ENCODE measurements around the gene KLHL22. TPM values are rescaled to one million over a fixed set of nuclear protein-coding genes. Genes with fewer than 3 reads are reported as not detected.

KLHL22 gene
- total RNA-seq, 1 donor from 2014 or later, result 21.9 TPM

GRCh38 chr22:20469110-20469868 lies 26.3 kb downstream of the KLHL22 start:
- intact Hi-C loops (cut with micrococcal nuclease), result no loop called here
- H3K4me1 Mint-ChIP-seq (ENCODE audit: low read depth), result peaks cover 17% of the 10 kb centered on the region
- DNase-seq (ENCODE audit: low spot score), result no peak
- peaks cover 13% of the 10 kb centered on the region for H3K36me3 Mint-ChIP-seq (ENCODE audit: low read depth)
- no peaks in the 10 kb centered on the region for H3K9me3 Mint-ChIP-seq
- peak overlapping the region; percentile 41 for H3K27ac Mint-ChIP-seq
- no peak overlapping the region for H3K4me3 Mint-ChIP-seq
- no peaks in the 10 kb centered on the region for H3K27me3 Mint-ChIP-seq (ENCODE audit: insufficient read depth)

DNA sequence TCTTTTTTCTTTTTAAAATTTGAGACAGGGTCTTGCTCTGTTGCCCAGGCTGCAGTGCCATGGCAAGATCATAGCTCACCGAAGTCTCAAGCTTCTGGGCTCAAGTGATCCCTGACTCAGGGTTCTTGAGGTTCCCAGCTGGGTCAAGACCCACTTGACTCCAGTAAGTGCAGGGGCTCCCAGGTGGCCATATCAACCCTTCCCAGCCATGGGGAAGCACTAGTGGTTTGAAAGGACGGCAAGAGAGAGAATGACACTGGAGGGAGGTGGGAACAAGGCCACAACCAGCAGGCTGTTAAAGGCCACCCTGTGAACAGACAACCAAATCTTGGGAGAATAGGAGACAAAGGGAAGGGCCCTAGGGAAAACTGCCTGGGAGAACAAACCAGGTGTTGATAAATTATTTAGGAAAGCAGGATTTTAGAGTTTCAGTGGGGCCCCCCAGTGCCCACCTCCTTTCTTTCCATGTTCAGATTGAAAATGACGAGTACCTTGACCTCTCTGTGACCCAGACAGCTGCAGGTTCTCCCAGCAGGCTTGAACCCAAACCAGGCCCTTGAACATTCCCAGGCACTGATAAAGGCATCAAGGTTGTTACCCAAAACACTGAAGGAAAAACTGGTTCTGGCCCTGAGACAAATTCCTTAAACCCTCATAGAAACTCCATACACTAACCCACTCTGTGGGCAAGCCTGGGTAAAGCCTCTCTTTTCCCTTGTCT lies 28.8 kb downstream of the KLHL22 start:
- DNase-seq (ENCODE audit: low spot score), result no peak
- Mint-ChIP-seq H3K4me3 (no peak overlapping the region), H3K27me3 (ENCODE audit: insufficient read depth) (no peaks in the 10 kb centered on the region), H3K27ac (no peak overlapping the region), H3K4me1 (ENCODE audit: low read depth) (peaks cover 37% of the 10 kb centered on the region), H3K36me3 (ENCODE audit: low read depth) (peaks cover 18% of the 10 kb centered on the region), H3K9me3 (no peaks in the 10 kb centered on the region)
- intact Hi-C loops (cut with micrococcal nuclease), result no loop called here

DNA sequence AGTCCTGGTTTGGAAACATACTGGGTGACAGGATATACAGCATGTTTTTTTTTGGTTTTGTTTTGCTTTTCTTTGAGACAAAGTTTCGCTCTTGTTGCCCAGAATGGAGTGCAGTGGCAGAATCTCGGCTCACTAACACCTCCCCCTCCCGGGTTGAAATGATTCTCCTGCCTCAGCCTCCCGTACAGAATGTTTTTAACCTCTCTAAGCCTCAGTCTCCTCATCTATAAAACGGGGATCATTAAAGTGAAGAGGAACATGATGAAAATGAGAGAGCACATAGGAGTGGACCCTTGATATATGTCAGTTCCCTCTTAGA lies 29.9 kb downstream of the KLHL22 start:
- DNase-seq (ENCODE audit: low spot score), result no peak
- intact Hi-C loops (cut with micrococcal nuclease), result no loop called here
- peaks cover 37% of the 10 kb centered on the region for H3K4me1 Mint-ChIP-seq (ENCODE audit: low read depth)
- H3K9me3 Mint-ChIP-seq, result no peaks in the 10 kb centered on the region
- H3K27me3 Mint-ChIP-seq (ENCODE audit: insufficient read depth), result no peaks in the 10 kb centered on the region
- H3K27ac Mint-ChIP-seq, result peak overlapping the region; percentile 31
- H3K4me3 Mint-ChIP-seq, result no peak overlapping the region
- peaks cover 16% of the 10 kb centered on the region for H3K36me3 Mint-ChIP-seq (ENCODE audit: low read depth)

DNA sequence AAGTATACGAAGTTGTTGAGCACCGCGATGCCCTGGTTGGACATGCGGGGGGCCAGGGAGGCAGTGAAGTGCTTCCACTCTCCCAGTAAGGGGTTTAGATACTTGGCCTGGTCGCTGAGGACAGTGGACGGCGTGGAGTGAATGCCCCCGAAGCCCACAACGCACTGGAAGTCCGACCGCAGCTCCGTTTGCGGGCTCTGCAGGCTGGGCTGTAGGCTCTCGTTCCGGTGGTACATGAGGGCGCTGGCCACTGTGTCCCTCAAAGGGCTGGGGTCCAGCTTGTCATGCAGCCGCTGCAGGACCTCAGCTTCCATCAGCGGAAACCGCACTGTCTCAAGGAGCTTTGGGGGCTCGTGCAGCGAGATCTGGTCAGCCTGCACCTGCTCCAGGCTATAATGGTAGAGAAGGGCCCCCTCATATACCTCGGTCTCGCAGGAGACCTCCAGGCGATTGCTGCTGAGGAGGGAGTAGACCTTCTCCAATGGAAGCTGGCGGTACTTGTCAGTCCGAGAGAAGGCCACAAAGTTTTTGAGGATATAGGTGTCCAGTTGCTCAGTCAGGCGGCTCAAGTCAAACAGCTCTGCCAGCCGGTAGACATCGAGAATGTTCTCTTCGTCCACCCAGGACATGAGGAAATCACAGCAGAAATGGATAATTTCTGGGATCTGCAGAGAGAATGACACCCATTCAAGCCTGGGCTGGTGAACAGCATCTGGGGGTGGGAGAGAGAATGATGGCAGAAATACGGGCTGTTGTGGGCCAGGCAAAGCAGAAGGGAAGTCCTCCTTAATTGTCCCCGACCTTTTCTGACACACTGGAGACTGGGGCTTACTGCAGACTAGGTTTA lies 30.5 kb downstream of the KLHL22 start:
- Mint-ChIP-seq H3K4me3 (peak overlapping the region; percentile 40), H3K36me3 (ENCODE audit: low read depth) (peaks cover 13% of the 10 kb centered on the region), H3K27ac (peak overlapping the region; percentile 92), H3K27me3 (ENCODE audit: insufficient read depth) (no peaks in the 10 kb centered on the region), H3K4me1 (ENCODE audit: low read depth) (peaks cover 37% of the 10 kb centered on the region), H3K9me3 (no peaks in the 10 kb centered on the region)
- DNase-seq (ENCODE audit: low spot score), result no peak
- intact Hi-C loops (cut with micrococcal nuclease), result loop anchor here (1.0 kb wide), 1 partner anchor 10 kb away; no protein-coding TSS in a partner anchor

GRCh38 chr22:20464096-20464614 lies 31.4 kb downstream of the KLHL22 start:
- Mint-ChIP-seq H3K9me3 (no peaks in the 10 kb centered on the region), H3K4me1 (ENCODE audit: low read depth) (peaks cover 37% of the 10 kb centered on the region), H3K27me3 (ENCODE audit: insufficient read depth) (no peaks in the 10 kb centered on the region), H3K4me3 (peak overlapping the region; percentile 62), H3K27ac (peak overlapping the region; percentile 92), H3K36me3 (ENCODE audit: low read depth) (peaks cover 13% of the 10 kb centered on the region)
- peak; percentile 64 for DNase-seq (ENCODE audit: low spot score)
- intact Hi-C loops (cut with micrococcal nuclease), result loop anchor here (1.0 kb wide), 1 partner anchor 11 kb away; no protein-coding TSS in a partner anchor

DNA sequence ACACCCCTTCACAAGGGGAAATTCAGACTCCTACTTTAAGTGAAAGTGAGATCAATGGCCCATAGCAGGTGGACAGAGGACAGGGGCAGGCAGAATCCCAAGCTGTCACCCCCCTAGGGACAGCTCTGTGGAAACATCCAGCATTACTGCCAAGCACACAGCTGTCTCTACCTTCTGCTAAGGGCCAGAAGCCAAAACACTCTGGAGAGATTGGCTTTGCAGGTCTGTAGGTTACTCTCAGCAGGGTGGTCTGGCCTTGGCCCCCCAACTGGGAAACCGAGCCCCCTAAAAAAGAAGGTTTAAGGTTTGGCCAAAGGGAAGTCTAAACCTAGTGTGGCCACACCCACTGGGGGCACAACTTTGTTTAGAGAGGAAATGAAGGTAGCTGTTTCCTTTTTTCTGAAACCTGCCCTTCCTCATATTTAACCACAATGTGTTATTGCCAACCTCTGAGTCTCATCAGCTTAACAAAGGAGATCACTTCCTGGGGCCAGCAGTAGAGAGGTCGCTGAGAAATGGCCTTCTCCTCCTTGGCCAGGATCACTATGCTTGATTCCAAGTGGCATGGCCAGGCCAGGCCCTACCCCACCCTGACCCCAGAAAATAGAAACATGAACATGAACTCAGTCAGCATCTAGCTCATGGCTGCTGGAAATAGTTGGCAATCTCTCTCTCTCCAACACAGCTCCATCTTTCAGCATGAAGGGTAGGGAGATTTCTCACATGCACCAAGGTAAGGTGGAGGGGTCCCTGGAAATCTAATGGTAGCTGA lies 32.1 kb downstream of the KLHL22 start:
- no peaks in the 10 kb centered on the region for H3K9me3 Mint-ChIP-seq
- peak overlapping the region; percentile 92 for H3K27ac Mint-ChIP-seq
- intact Hi-C loops (cut with micrococcal nuclease), result loop anchor here (1.0 kb wide), 1 partner anchor 12 kb away; no protein-coding TSS in a partner anchor
- H3K4me3 Mint-ChIP-seq, result peak overlapping the region; percentile 62
- H3K4me1 Mint-ChIP-seq (ENCODE audit: low read depth), result peaks cover 37% of the 10 kb centered on the region
- H3K36me3 Mint-ChIP-seq (ENCODE audit: low read depth), result peaks cover 10% of the 10 kb centered on the region
- peak; percentile 7 for DNase-seq (ENCODE audit: low spot score)
- no peaks in the 10 kb centered on the region for H3K27me3 Mint-ChIP-seq (ENCODE audit: insufficient read depth)

GRCh38 chr22:20459862-20460261 lies 35.7 kb downstream of the KLHL22 start:
- peaks cover 39% of the 10 kb centered on the region for H3K4me1 Mint-ChIP-seq (ENCODE audit: low read depth)
- no peak for DNase-seq (ENCODE audit: low spot score)
- H3K9me3 Mint-ChIP-seq, result no peaks in the 10 kb centered on the region
- intact Hi-C loops (cut with micrococcal nuclease), result no loop called here
- peaks cover 3% of the 10 kb centered on the region for H3K27me3 Mint-ChIP-seq (ENCODE audit: insufficient read depth)
- H3K4me3 Mint-ChIP-seq, result no peak overlapping the region
- no peak overlapping the region for H3K27ac Mint-ChIP-seq
- H3K36me3 Mint-ChIP-seq (ENCODE audit: low read depth), result peaks cover 20% of the 10 kb centered on the region

DNA sequence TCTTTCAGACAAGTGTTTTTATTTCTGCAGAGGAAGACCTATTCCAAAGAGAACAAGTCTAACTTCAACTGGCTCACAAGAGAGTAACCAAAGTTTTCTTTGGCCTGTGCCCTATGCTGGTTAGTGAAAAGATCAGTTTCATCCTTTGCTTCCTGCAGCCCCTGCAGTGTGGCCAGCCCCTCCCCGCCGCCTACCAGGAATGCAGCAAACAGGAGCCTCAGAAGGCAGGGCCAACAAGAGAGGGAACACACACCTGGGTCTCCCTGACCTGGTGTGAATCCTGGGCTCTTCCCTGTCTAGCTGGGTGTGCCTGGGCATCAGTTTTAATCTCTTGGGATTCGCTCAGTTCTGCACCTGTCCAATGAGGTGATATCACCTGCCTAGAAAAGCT lies 36.4 kb downstream of the KLHL22 start:
- Mint-ChIP-seq H3K27me3 (ENCODE audit: insufficient read depth) (peaks cover 3% of the 10 kb centered on the region), H3K4me3 (no peak overlapping the region), H3K36me3 (ENCODE audit: low read depth) (peaks cover 15% of the 10 kb centered on the region), H3K4me1 (ENCODE audit: low read depth) (peaks cover 32% of the 10 kb centered on the region), H3K9me3 (no peaks in the 10 kb centered on the region), H3K27ac (no peak overlapping the region)
- no peak for DNase-seq (ENCODE audit: low spot score)
- intact Hi-C loops (cut with micrococcal nuclease), result no loop called here

- peaks cover 27% of the 10 kb centered on the region for H3K4me1 Mint-ChIP-seq (ENCODE audit: low read depth)
- H3K9me3 Mint-ChIP-seq, result no peaks in the 10 kb centered on the region
- intact Hi-C loops (cut with micrococcal nuclease), result no loop called here
- H3K27me3 Mint-ChIP-seq (ENCODE audit: insufficient read depth), result peaks cover 3% of the 10 kb centered on the region
- no peak overlapping the region for H3K4me3 Mint-ChIP-seq
- DNase-seq (ENCODE audit: low spot score), result no peak
- peaks cover 13% of the 10 kb centered on the region for H3K36me3 Mint-ChIP-seq (ENCODE audit: low read depth)
- H3K27ac Mint-ChIP-seq, result no peak overlapping the region
These were observed 37.0 kb downstream of the KLHL22 start for GRCh38 chr22:20458530-20459151.

GRCh38 chr22:20457506-20458240 lies 37.9 kb downstream of the KLHL22 start:
- Mint-ChIP-seq H3K27me3 (ENCODE audit: insufficient read depth) (peaks cover 3% of the 10 kb centered on the region), H3K4me1 (ENCODE audit: low read depth) (peaks cover 18% of the 10 kb centered on the region), H3K4me3 (no peak overlapping the region), H3K36me3 (ENCODE audit: low read depth) (peaks cover 11% of the 10 kb centered on the region), H3K9me3 (no peaks in the 10 kb centered on the region), H3K27ac (no peak overlapping the region)
- intact Hi-C loops (cut with micrococcal nuclease), result no loop called here
- no peak for DNase-seq (ENCODE audit: low spot score)

GRCh38 chr22:20456722-20457076 lies 38.9 kb downstream of the KLHL22 start:
- H3K9me3 Mint-ChIP-seq, result no peaks in the 10 kb centered on the region
- no peak overlapping the region for H3K4me3 Mint-ChIP-seq
- intact Hi-C loops (cut with micrococcal nuclease), result loop anchor here (1.0 kb wide), 5 partner anchors 19 to 299 kb away; no protein-coding TSS in a partner anchor
- H3K36me3 Mint-ChIP-seq (ENCODE audit: low read depth), result peaks cover 11% of the 10 kb centered on the region
- no peak for DNase-seq (ENCODE audit: low spot score)
- peak overlapping the region; percentile 40 for H3K27ac Mint-ChIP-seq
- peaks cover 3% of the 10 kb centered on the region for H3K27me3 Mint-ChIP-seq (ENCODE audit: insufficient read depth)
- H3K4me1 Mint-ChIP-seq (ENCODE audit: low read depth), result peaks cover 14% of the 10 kb centered on the region
